Adipose tissue (tissue), 3 donors: ENCODE measurements around the gene AGO3. TPM values are rescaled to one million over a fixed set of nuclear protein-coding genes. Genes with fewer than 3 reads are reported as not detected.

Source experiments
- H3K27ac ChIP-seq: one replicate; pipeline ENCODE4 v1.5.1; 2013; ENCODE audit warnings: low read depth, low read length
- WGBS, 3 donors: extraction: QIAGEN DNeasy Blood & Tissue Kit; methylation state at CpG; one replicate each; pipeline ENCODE4 v1.1.7; 2013; 5-methylcytosine and 5-hydroxymethylcytosine counted together
- polyA plus RNA-seq, 3 donors: library from polyadenylated mRNA; stranded (reverse); fragments of 200-250 nt; gene quantifications; one replicate each; pipeline ENCODE4 v1.2.3, GENCODE V29; 2013
- donor health status: healthy with polysubstance abuse.
- donor health status: Bipolar disorder and iron deficiency.
- donor health status: healthy.

Gene AGO3
- polyA plus RNA-seq, 3 donors, result 2.5 to 7.6 (median 5.4) TPM

GRCh38 chr1:36055706-36056105, 124.8 kb downstream of the AGO3 start:
- no peak overlapping the region for H3K27ac ChIP-seq
- WGBS, 3 donors, result 57 to 93% (median 62%) methylated on average over 5 of the region's 5 CpGs

GRCh38 chr1:36062315-36062714, 131.4 kb downstream of the AGO3 start:
- no peak overlapping the region for H3K27ac ChIP-seq
- WGBS, 3 donors, result 97% methylated on average over 1 of the region's 1 CpG

GRCh38 chr1:36067871-36068270, 137.0 kb downstream of the AGO3 start:
- no peak overlapping the region for H3K27ac ChIP-seq

GRCh38 chr1:36068866-36069265, 138.0 kb downstream of the AGO3 start:
- no peak overlapping the region for H3K27ac ChIP-seq
- 82 to 93% (median 90%) methylated on average over 2 of the region's 2 CpGs for WGBS, 3 donors

GRCh38 chr1:36070349-36070748, 139.4 kb downstream of the AGO3 start:
- no peak overlapping the region for H3K27ac ChIP-seq
- 82 to 88% (median 84%) methylated on average over 2 of the region's 2 CpGs for WGBS, 3 donors

- 57 to 64% (median 57%) methylated on average over 4 of the region's 4 CpGs for WGBS, 3 donors
- no peak overlapping the region for H3K27ac ChIP-seq
Measured at GRCh38 chr1:36076979-36077573, 146.2 kb downstream of the AGO3 start.

GRCh38 chr1:36080236-36080635, 149.3 kb downstream of the AGO3 start:
- WGBS, 3 donors, result 67 to 70% (median 69%) methylated on average over 3 of the region's 3 CpGs
- H3K27ac ChIP-seq, result no peak overlapping the region

GRCh38 chr1:36080801-36081200, 149.9 kb downstream of the AGO3 start:
- 77 to 86% (median 84%) methylated on average over 6 of the region's 6 CpGs for WGBS, 3 donors

GRCh38 chr1:36081926-36082485, 151.1 kb downstream of the AGO3 start:
- no peak overlapping the region for H3K27ac ChIP-seq
- WGBS, 3 donors, result 68 to 80% (median 69%) methylated on average over 3 of the region's 3 CpGs

More at GRCh38 chr1:36080801-36081200, 149.9 kb downstream of the AGO3 start:
- no peak overlapping the region for H3K27ac ChIP-seq

GRCh38 chr1:36083219-36083618, 152.3 kb downstream of the AGO3 start:
- WGBS, 3 donors, result 88 to 90% (median 88%) methylated on average over 13 of the region's 13 CpGs
- no peak overlapping the region for H3K27ac ChIP-seq

- 15 to 17% (median 16%) methylated on average over 44 to 57 of the region's 59 CpGs for WGBS, 3 donors
- no peak within 1 kb of the TSS for H3K27ac ChIP-seq
Measured at GRCh38 chr1:36083635-36084496, 153.0 kb downstream of the AGO3 start, which contains the start of gene TEKT2. TEKT2 (plus strand) TSS chr1:36084094; CDS start chr1:36084922, 828 bp downstream.

- H3K27ac ChIP-seq, result no peak overlapping the region
- 21 to 61% (median 56%) methylated on average over 19 of the region's 19 CpGs for WGBS, 3 donors
Measured at GRCh38 chr1:36084497-36085115, 153.7 kb downstream of the AGO3 start.

- 87 to 93% (median 89%) methylated on average over 9 of the region's 9 CpGs for WGBS, 3 donors
- no peak overlapping the region for H3K27ac ChIP-seq
Measured at GRCh38 chr1:36085126-36085525, 154.2 kb downstream of the AGO3 start.

GRCh38 chr1:36085686-36086526, 155.0 kb downstream of the AGO3 start:
- no peak overlapping the region for H3K27ac ChIP-seq
- 90 to 94% (median 92%) methylated on average over 29 of the region's 29 CpGs for WGBS, 3 donors

GRCh38 chr1:36086529-36087232, 155.8 kb downstream of the AGO3 start:
- WGBS, 3 donors, result 86 to 89% (median 86%) methylated on average over 12 of the region's 12 CpGs

GRCh38 chr1:36087233-36088123, 156.6 kb downstream of the AGO3 start:
- WGBS, 3 donors, result 86 to 90% (median 86%) methylated on average over 31 of the region's 31 CpGs
- no peak overlapping the region for H3K27ac ChIP-seq

More at GRCh38 chr1:36086529-36087232, 155.8 kb downstream of the AGO3 start:
- H3K27ac ChIP-seq, result no peak overlapping the region

- H3K27ac ChIP-seq, result no peak overlapping the region
- 19 to 29% (median 26%) methylated on average over 8 of the region's 8 CpGs for WGBS, 3 donors
Measured at GRCh38 chr1:36088265-36088576, 157.3 kb downstream of the AGO3 start.
